Fibroblast of lung (primary cell): ENCODE measurements around the gene STIM1. TPM values are rescaled to one million over a fixed set of nuclear protein-coding genes. Genes with fewer than 3 reads are reported as not detected.

Source experiments
- DNase-seq, 2 donors: peaks; one replicate each; pipeline versions ENCODE4 v3.0.0 to v3.0.0-alpha.2; 2010; ENCODE audit warnings: low read depth in 2 of 2
- H2AFZ ChIP-seq: 2 replicates; pipeline ENCODE4 v1.5.1; 2012; ENCODE audit warnings: low read length, control low read depth, inconsistent platforms
- H3K27ac ChIP-seq: 2 replicates; pipeline ENCODE4 v1.5.1; 2011; ENCODE audit warnings: low read length, control low read depth; ENCODE audit not compliant: insufficient read depth
- H3K27me3 ChIP-seq: 2 replicates; pipeline ENCODE4 v1.5.1; 2011; ENCODE audit warnings: mild to moderate bottlenecking, low read length; ENCODE audit not compliant: control insufficient read depth, insufficient read depth
- H3K36me3 ChIP-seq: 2 replicates; pipeline ENCODE4 v1.5.1; 2011; ENCODE audit warnings: low read length; ENCODE audit not compliant: control insufficient read depth, insufficient read depth
- H3K4me1 ChIP-seq: 2 replicates; pipeline ENCODE4 v1.5.1; 2011; ENCODE audit warnings: low read length; ENCODE audit not compliant: control insufficient read depth, insufficient read depth; ENCODE audit errors: extremely low read depth
- H3K4me2 ChIP-seq: 2 replicates; pipeline ENCODE4 v1.5.1; 2011; ENCODE audit warnings: low read length, control low read depth; ENCODE audit not compliant: insufficient read depth; ENCODE audit errors: extremely low read depth
- H3K4me3 ChIP-seq, 4 experiments: fragments of 200-600 bp in 1 of 4; sonication (generic) in 1 of 4; replicated peaks in 1 of 4; 2 replicates each; pipeline ENCODE4 v1.5.1; 2011 to 2016; ENCODE audit warnings: low read length in 4 of 4, low read depth in 3 of 4, mild to moderate bottlenecking in 3 of 4, control low read depth in 2 of 4, inconsistent platforms in 1 of 4, mixed read lengths in 1 of 4; ENCODE audit not compliant: insufficient read depth in 1 of 4; ENCODE audit errors: control extremely low read depth in 1 of 4
- H3K79me2 ChIP-seq: 2 replicates; pipeline ENCODE4 v1.5.1; 2012; ENCODE audit warnings: mild to moderate bottlenecking, low read length, inconsistent platforms; ENCODE audit not compliant: control insufficient read depth, insufficient read depth
- H3K9ac ChIP-seq: 2 replicates; pipeline ENCODE4 v1.5.1; 2011; ENCODE audit warnings: mild to moderate bottlenecking, low read length, control low read depth; ENCODE audit not compliant: insufficient read depth
- H3K9me3 ChIP-seq: 2 replicates; pipeline ENCODE4 v1.5.1; 2012; ENCODE audit warnings: low read depth, low read length; ENCODE audit not compliant: control insufficient read depth, insufficient read depth
- H4K20me1 ChIP-seq: 2 replicates; pipeline ENCODE4 v1.5.1; 2011; ENCODE audit warnings: low read length; ENCODE audit not compliant: control insufficient read depth, insufficient read depth; ENCODE audit errors: extremely low read depth
- CTCF ChIP-seq, 2 donors: IDR thresholded peaks in 1 of 2; conservative IDR thresholded peaks in 1 of 2; 1 replicate in 1 of 2; 2 replicates in 1 of 2; pipeline ENCODE4 v1.5.1; 2011 to 2012; ENCODE audit warnings: low read length in 2 of 2, control low read depth in 1 of 2, inconsistent platforms in 1 of 2, low read depth in 1 of 2, mild to moderate bottlenecking in 1 of 2
- EZH2 ChIP-seq: IDR thresholded peaks from 2 replicates; pipeline ENCODE4 v1.5.1; 2012; ENCODE audit warnings: low read length, control low read depth, mild to moderate bottlenecking; ENCODE audit errors: missing control alignments
- polyA plus RNA-seq, 2 donors: library from polyadenylated mRNA; depleted of rRNA in 1 of 2; stranded (reverse) in 1 of 2; unstranded in 1 of 2; fragments of >200 nt; gene quantifications; 2 replicates each; pipeline ENCODE4 v1.2.1, GENCODE V29; 2011 to 2012; ENCODE audit warnings: missing spikeins in 1 of 2
- total RNA-seq: library from RNA; depleted of rRNA; stranded (reverse); fragments of >200 nt; gene quantifications from 2 replicates; pipeline ENCODE4 v1.2.1, GENCODE V29; 2014

The STIM1 gene
- total and polyA plus RNA-seq, 2 donors (not counting 1 experiment from before 2014, with no cell fraction given), result 38.1 to 44.6 TPM

GRCh38 chr11:3932698-3933097, 77.2 kb downstream of the STIM1 start:
- Histone ChIP-seq H3K9me3 (no peaks in the 10 kb centered on the region), H3K27ac (no peak overlapping the region), H3K4me3 (no peak overlapping the region), H3K27me3 (no peaks in the 10 kb centered on the region), H3K36me3 (no peaks in the 10 kb centered on the region), H3K4me2 (no peak overlapping the region), H4K20me1 (no peaks in the 10 kb centered on the region), H3K9ac (no peak overlapping the region), H2AFZ (no peak overlapping the region), H3K4me1 (no peaks in the 10 kb centered on the region), H3K79me2 (no peaks in the 10 kb centered on the region)
- TF ChIP-seq EZH2 (no peak), CTCF (conservative IDR thresholded peaks at IDR 0.05 in 1 of 2, IDR thresholded peaks at IDR 0.05 in 1 of 2; ENCODE audit: low read depth in 1 of 2, low read length in 2 of 2) (no peak)
- no peak for DNase-seq

- H3K4me1 ChIP-seq, result no peaks in the 10 kb centered on the region
- no peaks in the 10 kb centered on the region for H3K36me3 ChIP-seq
- no peaks in the 10 kb centered on the region for H3K79me2 ChIP-seq
- H2AFZ ChIP-seq, result no peak overlapping the region
- H3K9me3 ChIP-seq, result no peaks in the 10 kb centered on the region
- no peaks in the 10 kb centered on the region for H3K27me3 ChIP-seq
- no peak overlapping the region for H3K4me2 ChIP-seq
- H4K20me1 ChIP-seq, result no peaks in the 10 kb centered on the region
- DNase-seq, result no peak
- H3K9ac ChIP-seq, result no peak overlapping the region
- no peak overlapping the region for H3K4me3 ChIP-seq
- TF ChIP-seq CTCF (conservative IDR thresholded peaks at IDR 0.05 in 1 of 2, IDR thresholded peaks at IDR 0.05 in 1 of 2; ENCODE audit: low read depth in 1 of 2, low read length in 2 of 2) (no peak), EZH2 (no peak)
- H3K27ac ChIP-seq, result no peak overlapping the region
Measured at GRCh38 chr11:3933165-3933628, 77.7 kb downstream of the STIM1 start.

GRCh38 chr11:3934658-3935057, 79.2 kb downstream of the STIM1 start:
- no peaks in the 10 kb centered on the region for H3K79me2 ChIP-seq
- no peak overlapping the region for H3K27ac ChIP-seq
- H2AFZ ChIP-seq, result no peak overlapping the region
- H3K9me3 ChIP-seq, result no peaks in the 10 kb centered on the region
- no peak overlapping the region for H3K4me3 ChIP-seq
- no peaks in the 10 kb centered on the region for H4K20me1 ChIP-seq
- H3K9ac ChIP-seq, result no peak overlapping the region
- no peaks in the 10 kb centered on the region for H3K4me1 ChIP-seq
- H3K27me3 ChIP-seq, result no peaks in the 10 kb centered on the region
- H3K36me3 ChIP-seq, result no peaks in the 10 kb centered on the region
- H3K4me2 ChIP-seq, result no peak overlapping the region
- no peak for TF ChIP-seq CTCF (conservative IDR thresholded peaks at IDR 0.05 in 1 of 2, IDR thresholded peaks at IDR 0.05 in 1 of 2; ENCODE audit: low read depth in 1 of 2, low read length in 2 of 2)
- no peak for TF ChIP-seq EZH2
- no peak for DNase-seq
